K562 (cell line): ENCODE measurements around the gene VDR. TPM values are rescaled to one million over a fixed set of nuclear protein-coding genes. Genes with fewer than 3 reads are reported as not detected.

Source experiments
- ATAC-seq: fragments of 200-7000 bp; cut with Tn5 transposase; 3 replicates; pipeline ENCODE4 v1.9.1; 2020; ENCODE audit warnings: moderate library complexity
- BruUV-seq: library from RNA; stranded (reverse); fragments of 400-500 nt; replicated peaks from 2 replicates; lab custom pipeline; 2021; lab: Mats Ljungman, UMichigan
- CTCF ChIA-PET: fragments of 300-600 bp; formaldehyde crosslinking; extraction: SDS; loops from one replicate; lab custom pipeline; 2021; ENCODE audit warnings: low intra/inter-chr PET ratio; lab: Yijun Ruan, JAX
- POLR2A ChIA-PET: fragments of 300-600, 350-650 bp; sonication (Branson Sonifier 250); formaldehyde crosslinking; extraction: SDS; loops from one replicate; lab custom pipeline; 2021; ENCODE audit warnings: antibody characterized with exemption, inconsistent platforms; lab: Yijun Ruan, JAX
- DNase-seq, 4 experiments: peaks; one replicate each; pipeline versions ENCODE4 v3.0.0 to v3.0.0-alpha.2; 2011 to 2018; ENCODE audit warnings: low spot score in 3 of 4, mixed read lengths in 3 of 4; ENCODE audit errors: extremely low read depth in 1 of 4
- FAIRE-seq: peaks from 2 replicates; lab custom pipeline; 2011; peaks lifted over from hg19 to GRCh38; lab: Jason Lieb, UNC
- H2AFZ ChIP-seq: 2 replicates; pipeline ENCODE4 v1.6.0; 2011; ENCODE audit warnings: low read depth, low read length, control low read depth, inconsistent platforms
- H3K27ac ChIP-seq: fragments of 200-600 bp; 3 replicates; pipeline ENCODE4 v1.8.0; 2011; ENCODE audit warnings: low read depth, mild to moderate bottlenecking, control low read depth, inconsistent platforms, low read length, moderate library complexity, mixed read lengths; ENCODE audit errors: extremely low read depth
- H3K27me3 ChIP-seq, 2 experiments: fragments of 300-600 bp in 1 of 2; 2 replicates in 1 of 2; 3 replicates in 1 of 2; pipeline versions ENCODE4 v1.6.0 to v1.8.0; 2011; ENCODE audit warnings: inconsistent platforms in 2 of 2, low read length in 2 of 2, mild to moderate bottlenecking in 1 of 2, mixed read lengths in 1 of 2, moderate library complexity in 1 of 2; ENCODE audit not compliant: control insufficient read depth in 2 of 2, insufficient read depth in 2 of 2
- H3K36me3 ChIP-seq: fragments of 300-600 bp; 3 replicates; pipeline ENCODE4 v1.8.0; 2011; ENCODE audit warnings: mild to moderate bottlenecking, low read length, inconsistent platforms; ENCODE audit not compliant: control insufficient read depth, insufficient read depth
- H3K4me1 ChIP-seq, 2 experiments: fragments of 200-600 bp in 1 of 2; replicated peaks in 1 of 2; 2 replicates in 1 of 2; 3 replicates in 1 of 2; pipeline versions ENCODE4 v1.5.1 to v1.8.0; 2011; ENCODE audit warnings: inconsistent platforms in 2 of 2, low read length in 2 of 2, mild to moderate bottlenecking in 1 of 2, mixed read lengths in 1 of 2, moderate library complexity in 1 of 2; ENCODE audit not compliant: control insufficient read depth in 2 of 2, insufficient read depth in 2 of 2
- H3K4me2 ChIP-seq: 2 replicates; pipeline ENCODE4 v1.6.1; 2011; ENCODE audit warnings: low read length, control low read depth, inconsistent platforms, mixed read lengths; ENCODE audit not compliant: insufficient read depth
- H3K4me3 ChIP-seq: fragments of 200-600 bp; sonication (generic), shearing (Covaris generic); 2 replicates; pipeline ENCODE4 v1.5.1; 2016; ENCODE audit warnings: control low read depth, inconsistent platforms
- H3K79me2 ChIP-seq: fragments of 200-600 bp; 3 replicates; pipeline ENCODE4 v1.8.0; 2011; ENCODE audit warnings: low read length, inconsistent platforms; ENCODE audit not compliant: control insufficient read depth, insufficient read depth
- H3K9ac ChIP-seq, 2 experiments: 2 replicates each; pipeline versions ENCODE4 v1.6.0 to v1.6.1; 2011; ENCODE audit warnings: low read depth in 2 of 2, low read length in 2 of 2, control low read depth in 1 of 2, inconsistent platforms in 1 of 2, mild to moderate bottlenecking in 1 of 2, mixed read lengths in 1 of 2; ENCODE audit not compliant: insufficient read depth in 1 of 2
- H3K9me1 ChIP-seq: one replicate; pipeline ENCODE4 v1.6.0; 2011; ENCODE audit warnings: inconsistent platforms, mild to moderate bottlenecking, low read length, moderate library complexity; ENCODE audit not compliant: control insufficient read depth, insufficient read depth
- H3K9me3 ChIP-seq: replicated peaks from 2 replicates; pipeline ENCODE4 v1.5.1; 2011; ENCODE audit warnings: low read depth, low read length, inconsistent platforms; ENCODE audit not compliant: control insufficient read depth, insufficient read depth
- H4K20me1 ChIP-seq: replicated peaks from 2 replicates; pipeline ENCODE4 v1.6.1; 2011; ENCODE audit warnings: low read length, inconsistent platforms, mixed read lengths; ENCODE audit not compliant: control insufficient read depth, insufficient read depth
- ARID1B ChIP-seq: fragments of 450-650 bp; IDR thresholded peaks from 2 replicates; pipeline ENCODE4 v1.6.1; 2016; ENCODE audit warnings: antibody characterized with exemption, mild to moderate bottlenecking, inconsistent platforms
- BRD4 ChIP-seq: fragments of 200-600 bp; sonication (generic); IDR thresholded peaks from 2 replicates; pipeline ENCODE4 v1.6.1; 2017; ENCODE audit warnings: inconsistent platforms
- EP400 ChIP-seq: fragments of 450-650 bp; IDR thresholded peaks from 2 replicates; pipeline ENCODE4 v1.6.1; 2017; ENCODE audit warnings: antibody characterized with exemption, mild to moderate bottlenecking, moderate library complexity
- HDAC3 ChIP-seq: fragments of 450-650 bp; IDR thresholded peaks from 2 replicates; pipeline ENCODE4 v1.6.1; 2018; ENCODE audit warnings: borderline replicate concordance, mild to moderate bottlenecking, moderate library complexity; ENCODE audit not compliant: partially characterized antibody
- HES1 ChIP-seq: fragments of 450-650 bp; IDR thresholded peaks from 2 replicates; pipeline ENCODE4 v1.6.1; 2016; ENCODE audit warnings: low read depth, mild to moderate bottlenecking, moderate library complexity
- KLF13 ChIP-seq: fragments of 450-650 bp; IDR thresholded peaks from 2 replicates; pipeline ENCODE4 v1.6.1; 2016; ENCODE audit warnings: missing genetic modification characterization, low read depth, mild to moderate bottlenecking, missing compliant biosample characterization, moderate library complexity, borderline replicate concordance
- MTA2 ChIP-seq: fragments of 450-650 bp; IDR thresholded peaks from 2 replicates; pipeline ENCODE4 v1.6.1; 2016; ENCODE audit warnings: low read depth
- RBM17 ChIP-seq: fragments of 200-400 bp; formaldehyde crosslinking; IDR thresholded peaks from 2 replicates; pipeline ENCODE4 v1.6.1; 2017; ENCODE audit warnings: low read depth, mild to moderate bottlenecking, low read length, borderline replicate concordance
- RFX1 ChIP-seq: fragments of 450-650 bp; IDR thresholded peaks from 2 replicates; pipeline ENCODE4 v1.6.1; 2016; ENCODE audit warnings: mild to moderate bottlenecking, moderate library complexity
- SFPQ ChIP-seq: fragments of 200-400 bp; formaldehyde crosslinking; IDR thresholded peaks from 2 replicates; pipeline ENCODE4 v1.6.1; 2017; ENCODE audit warnings: mild to moderate bottlenecking, low read depth, low read length, moderate library complexity
- TRIM25 ChIP-seq: fragments of 450-650 bp; IDR thresholded peaks from 2 replicates; pipeline ENCODE4 v1.7.0; 2016; ENCODE audit warnings: borderline replicate concordance
- ZFX ChIP-seq: sonication (generic); formaldehyde crosslinking; IDR thresholded peaks from 2 replicates; pipeline ENCODE4 v1.8.0; 2022; ENCODE audit warnings: mild to moderate bottlenecking, missing genetic modification reagents, moderate library complexity
- ZNF668 ChIP-seq: fragments of 250-450 bp; sonication (Bioruptor Pico); IDR thresholded peaks from 2 replicates; pipeline ENCODE4 v1.8.0; 2022; ENCODE audit warnings: mild to moderate bottlenecking, inconsistent platforms
- in situ Hi-C: fragments of 300-500 bp; cut with MboI; formaldehyde crosslinking; loops from 4 replicates; pipeline ENCODE4 v1.15.0; 2018; ENCODE audit warnings: inconsistent platforms, mixed read lengths
- intact Hi-C: fragments of 100-400 bp; cut with micrococcal nuclease; formaldehyde crosslinking; loops from 2 replicates; pipeline ENCODE4 v1.14.2; 2022
- polyA plus RNA-seq, 8 experiments: library from polyadenylated mRNA; depleted of rRNA in 4 of 8; stranded (reverse) in 5 of 8; unstranded in 3 of 8; fragments of >200 nt; fragmentation: Nextera tagmentation in 2 of 8; fragmentation: Illumina TruSeq in 1 of 8; extraction: Ambion mirVana in 2 of 8; extraction: Trizol in 1 of 8; gene quantifications; 2 replicates each; pipeline versions ENCODE4 v1.2.1 to v1.2.3, GENCODE V29; 2011 to 2014; ENCODE audit warnings: inconsistent platforms in 1 of 8, missing spikeins in 1 of 8
- total RNA-seq, 7 experiments: library from RNA; depleted of rRNA in 6 of 7; stranded (reverse); fragments of >200 nt in 6 of 7; fragmentation: Illumina TruSeq in 2 of 7; extraction: Trizol in 2 of 7; gene quantifications; 2 replicates each; pipeline versions ENCODE4 v1.2.1 to v1.2.3, GENCODE V29; 2011 to 2021; ENCODE audit warnings: low replicate concordance in 1 of 7

Gene VDR
- total and polyA plus RNA-seq, 9 of the 15 experiments (the other 6 are each of a cell fraction or from before 2014, with no cell fraction given) = 0.61 to 4.8 (median 2.0) TPM

- in situ Hi-C loops (no loop called here), intact Hi-C loops (no loop called here)
- H2AFZ ChIP-seq = no peak overlapping the region
- H3K9me1 ChIP-seq = no peaks in the 10 kb centered on the region
- FAIRE-seq = no peak
- ATAC-seq = no peak
- CTCF ChIA-PET = interaction anchor here (0.6 kb wide), 1 partner anchor 22 kb away, joined by 3 read pairs; no protein-coding TSS in a partner anchor
- DNase-seq = no peak
- TF ChIP-seq RBM17 (no peak), RFX1 (no peak), HDAC3 (no peak), TRIM25 (no peak), SFPQ (no peak), BRD4 (no peak), HES1 (no peak), EP400 (no peak), ZFX (CRISPR knock-in tag) (no peak), KLF13 (tag) (no peak), MTA2 (no peak), ARID1B (no peak), ZNF668 (CRISPR knock-in tag) (no peak)
- no peak overlapping the region for H3K4me3 ChIP-seq
- H4K20me1 ChIP-seq = no peaks in the 10 kb centered on the region
- H3K79me2 ChIP-seq = no peaks in the 10 kb centered on the region
- no peak overlapping the region for H3K9ac ChIP-seq
- peaks cover 9 to 22% of the 10 kb centered on the region in 2 experiments; a peak in 4 of 5 replicates for H3K27me3 ChIP-seq
- H3K4me2 ChIP-seq = no peak overlapping the region
- no peaks in the 10 kb centered on the region for H3K36me3 ChIP-seq
- BruUV-seq = no TSS peak
- H3K27ac ChIP-seq = no peak overlapping the region
- no peaks in the 10 kb centered on the region for H3K4me1 ChIP-seq
- no peaks in the 10 kb centered on the region for H3K9me3 ChIP-seq
- POLR2A ChIA-PET = no interaction called here
These were observed 6.2 kb upstream of the VDR start for GRCh38 chr12:47910981-47911380.
